Tongue (tissue), 2 donors: Measurements from ENCODE around the gene SLIT3. TPM values are rescaled to one million over a fixed set of nuclear protein-coding genes. Genes with fewer than 3 reads are reported as not detected.

Experiments used
- DNase-seq: peaks from one replicate; pipeline ENCODE4 v3.0.0-alpha.2; 2015
- total RNA-seq: library from RNA; depleted of rRNA; stranded (reverse); fragments of >200 nt; gene quantifications from one replicate; pipeline ENCODE4 v1.2.3, GENCODE V29; 2014

The SLIT3 gene
- total RNA-seq, 1 donor from 2014 or later: 21.4 TPM

- DNase-seq: no peak
Measured at GRCh38 chr5:169101966-169102365, 199.0 kb downstream of the SLIT3 start.

- no peak for DNase-seq
Measured at GRCh38 chr5:169100735-169101075, 200.2 kb downstream of the SLIT3 start.

- DNase-seq: no peak
Measured at GRCh38 chr5:169099801-169100734, 200.9 kb downstream of the SLIT3 start.

- no peak for DNase-seq
Measured at GRCh38 chr5:169098331-169099121, 202.4 kb downstream of the SLIT3 start.

- peak; percentile 73 for DNase-seq
Measured at GRCh38 chr5:169097374-169098326, 203.3 kb downstream of the SLIT3 start.

GRCh38 chr5:169095976-169096375, 205.0 kb downstream of the SLIT3 start:
- peak; percentile 17 for DNase-seq

GRCh38 chr5:169095410-169095960, 205.5 kb downstream of the SLIT3 start:
- DNase-seq: no peak

GRCh38 chr5:169094586-169095409, 206.1 kb downstream of the SLIT3 start:
- DNase-seq: no peak

GRCh38 chr5:169091396-169091980, 209.5 kb downstream of the SLIT3 start:
- DNase-seq: no peak

GRCh38 chr5:169089343-169089742, 211.6 kb downstream of the SLIT3 start:
- DNase-seq: no peak

GRCh38 chr5:169088028-169088725, 212.8 kb downstream of the SLIT3 start:
- DNase-seq: no peak

GRCh38 chr5:169085636-169086035, 215.3 kb downstream of the SLIT3 start:
- DNase-seq: no peak

- DNase-seq: no peak
Measured at GRCh38 chr5:169085212-169085611, 215.7 kb downstream of the SLIT3 start.

- no peak for DNase-seq
Measured at GRCh38 chr5:169084775-169085174, 216.2 kb downstream of the SLIT3 start.

GRCh38 chr5:169083394-169084018, 217.4 kb downstream of the SLIT3 start:
- DNase-seq: no peak

GRCh38 chr5:169081000-169081724, 219.8 kb downstream of the SLIT3 start:
- no peak for DNase-seq

GRCh38 chr5:169080448-169080911, 220.5 kb downstream of the SLIT3 start:
- DNase-seq: no peak

- DNase-seq: no peak
Measured at GRCh38 chr5:169079697-169080096, 221.2 kb downstream of the SLIT3 start.

- no peak for DNase-seq
Measured at GRCh38 chr5:169074839-169075238, 226.1 kb downstream of the SLIT3 start.
